T follicular helper cell (primary cell): ENCODE results near the gene DMPK.
"Not testable (repeated sequence)": the region's sequence is repeated elsewhere in the genome, so short reads cannot be mapped to it uniquely, and the experiment has no call there.

Experiments used
- DNase-seq: peaks from one replicate; pipeline ENCODE4 v3.0.0-alpha.2; 2020; ENCODE audit warnings: low read depth

Gene DMPK

GRCh38 chr19:45815481-45816216, 33.4 kb upstream of the DMPK start:
- no peak for DNase-seq

DNA sequence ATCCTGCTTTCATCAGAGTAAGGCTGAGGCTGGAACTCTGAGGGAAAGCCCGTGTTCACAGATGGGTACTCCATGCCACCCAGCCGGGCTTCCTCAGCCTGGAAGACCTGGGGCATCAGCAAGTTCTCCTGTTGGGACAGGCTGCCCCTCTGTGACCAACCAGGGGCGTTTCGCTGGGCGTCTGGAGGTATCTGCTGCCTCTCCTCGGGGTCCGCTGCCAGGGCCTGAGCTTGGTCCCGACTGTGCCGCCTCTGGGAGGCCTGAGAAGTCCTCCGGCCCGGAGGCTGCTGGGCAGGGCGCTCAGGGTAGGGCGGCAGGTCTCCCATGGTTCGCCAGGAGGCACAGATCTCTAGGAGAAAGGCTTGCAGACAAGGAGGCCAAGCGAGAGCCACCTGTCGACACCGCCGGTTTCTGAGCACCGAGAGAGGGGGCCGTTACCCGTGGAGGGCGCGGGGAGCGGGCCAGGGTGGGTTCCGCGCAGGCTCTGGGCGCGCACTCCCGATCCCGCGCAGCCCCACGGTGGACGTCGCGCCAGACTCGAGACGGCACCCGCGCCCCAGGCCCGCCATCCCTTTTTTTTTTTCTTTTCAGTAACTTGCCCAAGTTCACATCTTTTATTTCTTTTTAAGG, 32.7 kb upstream of the DMPK start, which contains the start of gene RSPH6A:
Gene RSPH6A (minus strand): TSS at position 458 of the 630 bp plus-strand sequence. CDS start 132 bp downstream, at position 326.
- no peak for DNase-seq

GRCh38 chr19:45814166-45814780, 32.0 kb upstream of the DMPK start:
- no peak for DNase-seq

DNA sequence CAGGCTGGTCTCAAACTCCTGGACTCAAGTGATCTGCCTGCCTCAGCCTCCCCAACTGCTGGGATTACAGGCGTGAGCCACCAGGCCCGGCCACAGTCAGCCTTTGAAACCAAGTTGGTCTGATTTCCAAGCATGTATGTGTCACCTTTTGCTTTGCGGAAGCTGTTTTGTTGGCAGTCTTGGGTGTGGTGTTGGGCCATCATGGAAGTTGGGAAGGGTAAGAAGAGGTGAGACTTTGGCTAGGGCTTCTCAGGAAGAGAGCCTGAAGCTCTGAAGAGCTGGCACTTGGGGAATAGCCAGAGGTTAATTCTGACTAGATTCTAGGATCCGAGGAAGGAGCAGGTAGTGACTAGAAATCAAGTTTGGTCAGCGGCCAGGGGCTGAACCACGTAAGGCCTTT, 30.0 kb upstream of the DMPK start:
- no peak for DNase-seq

- no peak for DNase-seq
Measured at GRCh38 chr19:45809643-45810159, 27.4 kb upstream of the DMPK start.

- DNase-seq: no peak
Measured at GRCh38 chr19:45805719-45806118, 23.4 kb upstream of the DMPK start.

GRCh38 chr19:45804959-45805230, 22.6 kb upstream of the DMPK start:
- DNase-seq: no peak

GRCh38 chr19:45804140-45804958, 22.1 kb upstream of the DMPK start:
- DNase-seq: no peak

DNA sequence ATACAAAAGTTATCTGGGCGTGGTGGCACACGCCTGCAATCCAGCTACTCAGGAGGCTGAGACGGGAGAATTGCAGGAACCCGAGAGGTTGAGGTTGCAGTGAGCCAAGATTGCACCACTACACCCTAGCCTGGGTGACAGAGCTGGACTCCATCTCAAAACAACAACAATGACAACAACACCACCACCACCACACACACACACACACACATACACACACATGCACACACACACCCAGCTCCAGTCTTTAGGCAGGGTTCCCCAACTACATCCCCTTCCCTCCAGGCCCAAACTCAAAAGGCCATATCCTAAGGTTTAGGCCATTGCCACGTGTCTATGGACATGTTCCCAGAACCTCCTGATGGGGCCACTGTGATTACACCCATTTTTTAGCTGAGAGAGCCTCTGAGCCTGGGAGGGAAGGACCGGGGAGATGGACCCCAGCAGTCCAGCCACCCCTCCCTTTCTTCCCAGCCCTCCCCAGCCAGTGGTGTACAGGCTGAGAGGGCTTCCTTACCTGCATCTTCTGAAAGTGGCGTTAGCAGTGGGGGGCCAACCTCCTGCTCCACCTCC, 19.4 kb upstream of the DMPK start:
- DNase-seq: no peak

DNA sequence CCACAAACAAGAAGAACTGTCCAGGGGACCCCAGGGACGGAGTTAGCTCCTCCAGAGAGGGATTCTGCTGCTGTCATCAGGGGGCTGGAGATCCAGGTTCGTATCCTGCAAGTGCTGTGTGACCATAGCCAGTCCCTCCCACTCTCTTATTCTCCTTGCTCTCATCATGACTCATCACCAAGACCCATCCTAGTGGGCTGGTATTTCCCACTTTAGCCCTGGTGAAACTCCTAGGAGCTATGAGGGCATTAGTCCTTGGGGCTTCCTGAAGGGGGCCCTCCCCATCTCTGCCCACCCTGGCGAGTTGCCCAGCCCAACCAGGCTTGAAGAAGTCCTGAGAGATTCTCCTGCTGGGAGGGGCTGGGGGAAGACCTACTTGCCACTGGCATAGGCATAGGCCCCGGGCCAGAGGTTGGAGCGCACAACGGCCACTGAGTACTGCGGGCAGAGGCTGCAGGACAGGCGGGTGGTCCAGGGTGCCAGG, 17.8 kb upstream of the DMPK start:
- DNase-seq: no peak

GRCh38 chr19:45799541-45799940, 17.3 kb upstream of the DMPK start:
- DNase-seq: not testable (repeated sequence)

DNA sequence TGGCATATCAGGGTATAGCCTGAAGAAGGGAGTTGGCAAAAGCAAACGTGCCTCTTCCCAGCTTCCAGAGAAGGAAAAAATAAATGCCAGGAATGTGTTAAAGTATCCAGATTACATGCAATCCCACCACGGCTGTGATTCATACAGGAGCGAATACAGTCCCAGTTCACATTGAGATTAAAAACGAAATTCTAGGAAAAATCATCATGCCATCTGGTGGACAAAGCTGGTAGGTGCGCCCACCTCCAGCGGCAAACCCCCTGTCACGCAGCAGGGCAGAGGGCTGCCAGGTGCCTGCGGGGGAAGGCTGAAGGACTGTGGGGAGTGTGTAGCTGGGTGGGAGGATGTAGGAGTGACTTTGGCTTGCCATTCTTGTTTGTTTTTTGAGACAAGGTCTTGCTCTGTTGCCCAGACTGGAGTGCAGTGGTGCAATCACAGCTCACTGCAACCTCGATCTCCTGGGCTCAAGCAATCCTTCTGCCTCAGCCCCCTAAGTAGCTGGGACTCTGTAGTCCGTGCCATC, 16.8 kb upstream of the DMPK start:
- DNase-seq: peak; percentile 47

DNA sequence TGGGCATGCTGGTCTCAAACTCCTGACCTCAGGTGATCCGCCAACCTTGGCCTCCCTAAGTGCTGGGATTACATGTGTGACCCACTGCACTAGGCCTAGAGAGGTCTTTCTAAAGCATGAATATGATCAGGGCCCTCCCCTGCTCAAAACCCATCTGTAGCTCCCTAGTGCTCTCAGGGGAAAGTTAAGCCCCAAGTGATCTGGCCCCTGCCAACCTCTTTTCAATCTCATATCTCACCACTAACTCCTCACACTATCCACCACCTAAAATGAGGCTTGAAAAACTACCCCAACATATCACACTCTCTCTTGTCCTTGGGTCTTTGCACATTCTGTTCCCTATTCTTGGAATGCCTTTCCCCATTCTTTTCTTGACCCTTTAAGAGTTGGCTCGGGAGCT, 12.3 kb upstream of the DMPK start:
- DNase-seq: no peak

DNA sequence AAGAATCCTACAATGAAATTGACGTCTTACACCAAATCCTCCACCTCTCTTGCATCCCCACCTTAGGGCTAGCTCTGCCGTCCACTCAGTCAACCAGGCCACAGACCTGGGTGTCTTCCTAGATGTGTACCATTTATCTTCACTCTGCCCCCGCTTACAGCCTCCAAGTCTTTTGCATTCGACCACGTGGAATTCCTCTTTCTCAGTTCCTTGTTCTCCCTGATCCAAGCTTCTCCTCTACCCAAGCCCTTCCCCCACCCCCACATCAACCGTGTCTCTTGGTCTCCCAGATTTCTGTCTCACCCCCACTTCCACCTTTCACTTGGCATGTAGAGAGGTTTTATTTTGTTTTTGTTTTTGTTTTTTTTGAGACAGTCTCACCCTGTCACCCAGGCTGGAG, 11.6 kb upstream of the DMPK start:
- DNase-seq: no peak

GRCh38 chr19:45793178-45793564, 10.9 kb upstream of the DMPK start:
- DNase-seq: no peak

DNA sequence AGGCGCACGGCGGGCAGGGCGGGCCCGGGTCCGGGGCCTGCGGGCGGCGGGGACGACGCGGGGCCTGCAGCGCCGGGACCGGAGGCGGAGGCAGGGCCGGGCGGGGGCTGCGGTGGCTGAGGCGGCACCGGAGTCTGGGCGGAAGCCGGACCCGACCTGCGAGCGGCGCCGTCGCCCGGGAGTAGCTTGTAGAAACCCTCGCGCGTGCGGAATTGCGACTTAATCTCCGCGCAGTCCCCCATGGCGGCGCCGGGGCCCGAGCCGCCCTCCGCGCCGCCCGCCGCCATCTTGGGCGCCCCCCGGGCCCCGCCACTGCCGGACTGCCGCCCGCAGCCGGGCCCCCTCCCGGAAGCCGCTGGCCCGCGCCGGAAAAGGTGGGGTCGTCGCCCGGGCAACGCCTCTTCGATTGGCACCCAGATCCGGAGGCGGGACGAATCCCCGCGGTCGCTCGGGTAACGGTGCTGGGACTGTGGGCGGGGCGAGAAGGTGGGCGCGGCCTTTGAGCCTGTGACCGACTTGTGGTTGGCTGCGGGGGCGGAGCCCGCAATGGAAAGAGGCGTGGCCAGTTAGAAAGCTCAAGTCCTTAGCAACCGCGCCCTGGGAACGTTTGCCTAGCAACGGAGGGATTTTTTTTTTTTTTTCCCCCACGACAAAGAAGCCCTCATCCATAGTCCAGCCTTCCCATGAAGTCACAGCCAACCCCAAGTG, 10.3 kb upstream of the DMPK start, which contains the start of gene DMWD:
Gene DMWD (minus strand): TSS at position 376 of the 708 bp plus-strand sequence. CDS start 89 bp downstream, at position 287.
- peak; percentile 99 for DNase-seq

DNA sequence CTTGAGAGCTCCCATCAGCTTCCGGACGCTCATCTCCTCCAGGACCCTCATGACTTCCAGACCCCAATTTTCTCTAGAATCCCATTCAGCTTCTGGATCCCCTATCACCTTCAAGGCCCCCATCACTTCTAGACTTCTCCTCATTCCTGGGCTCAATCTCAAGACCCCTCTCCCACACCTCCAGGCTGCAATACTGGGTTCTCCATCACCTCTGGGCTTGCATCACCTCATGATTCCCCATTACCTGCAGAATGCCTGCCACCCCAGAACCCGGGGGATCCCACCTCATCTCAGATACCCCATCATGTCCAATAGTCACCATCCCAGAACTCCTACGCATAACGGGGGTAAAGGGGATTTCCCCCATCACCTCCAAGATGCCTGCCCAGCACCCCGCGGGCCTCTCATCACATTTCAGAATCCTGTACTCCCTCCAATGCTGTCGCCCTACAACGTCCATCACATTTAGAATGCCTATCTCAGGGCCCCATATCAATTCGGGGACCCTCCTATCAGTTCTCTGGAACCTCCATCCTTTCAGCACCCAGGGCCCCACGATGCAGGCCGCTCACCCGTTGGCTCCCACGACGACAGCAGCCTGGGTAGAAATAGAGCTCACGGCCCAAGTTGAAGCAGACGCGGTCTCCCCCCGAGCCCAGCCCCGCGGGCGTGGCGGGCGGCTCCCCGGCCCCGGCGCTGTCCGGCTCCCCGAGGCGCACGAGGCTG, 9.6 kb upstream of the DMPK start:
- no peak for DNase-seq

GRCh38 chr19:45790942-45791341, 8.7 kb upstream of the DMPK start:
- DNase-seq: no peak

- DNase-seq: no peak
Measured at GRCh38 chr19:45789035-45789786, 6.9 kb upstream of the DMPK start.
